CD14-positive monocyte (primary cell): ENCODE results near the gene SERPINI2. TPM values are rescaled to one million over a fixed set of nuclear protein-coding genes. Genes with fewer than 3 reads are reported as not detected.
"Not testable (repeated sequence)": the region's sequence is repeated elsewhere in the genome, so short reads cannot be mapped to it uniquely, and the experiment has no call there.

Source experiments
- DNase-seq, 3 donors: peaks; one replicate each; pipeline ENCODE4 v3.0.0-alpha.2; 2011 to 2022
- H2AFZ ChIP-seq: 2 replicates; pipeline ENCODE4 v1.6.0; 2012; ENCODE audit warnings: mild to moderate bottlenecking, low read depth, low read length, inconsistent platforms; ENCODE audit not compliant: insufficient read depth, poor library complexity, severe bottlenecking
- H3K27ac ChIP-seq, 2 donors: 1 replicate in 1 of 2; 2 replicates in 1 of 2; pipeline ENCODE4 v1.5.1; 2012 to 2013; ENCODE audit warnings: low read length in 2 of 2, control low read depth in 1 of 2, inconsistent platforms in 1 of 2, low read depth in 1 of 2, mild to moderate bottlenecking in 1 of 2
- H3K27me3 ChIP-seq, 2 donors: one replicate each; pipeline versions ENCODE4 v1.6.0 to v1.6.1; 2011 to 2013; ENCODE audit warnings: low read length in 2 of 2; ENCODE audit not compliant: control insufficient read depth in 2 of 2, insufficient read depth in 2 of 2
- H3K36me3 ChIP-seq, 2 donors: replicated peaks in 1 of 2; 1 replicate in 1 of 2; 2 replicates in 1 of 2; pipeline versions ENCODE4 v1.5.1 to v1.6.1; 2012 to 2013; ENCODE audit warnings: low read length in 2 of 2, control low read depth in 1 of 2, inconsistent platforms in 1 of 2, mild to moderate bottlenecking in 1 of 2; ENCODE audit not compliant: insufficient read depth in 2 of 2, control insufficient read depth in 1 of 2
- H3K4me1 ChIP-seq, 2 donors: 1 replicate in 1 of 2; 2 replicates in 1 of 2; pipeline versions ENCODE4 v1.5.1 to v1.6.1; 2012 to 2013; ENCODE audit warnings: low read length in 2 of 2, control low read depth in 1 of 2, inconsistent platforms in 1 of 2, mild to moderate bottlenecking in 1 of 2, moderate library complexity in 1 of 2; ENCODE audit not compliant: insufficient read depth in 2 of 2, control insufficient read depth in 1 of 2
- H3K4me2 ChIP-seq: replicated peaks from 2 replicates; pipeline ENCODE3; 2012; ENCODE audit warnings: low read length, moderate library complexity, mild to moderate bottlenecking; ENCODE audit not compliant: poor library complexity, severe bottlenecking; ENCODE audit errors: extremely low read depth
- H3K4me3 ChIP-seq, 3 experiments: fragments of 200-600 bp in 1 of 3; sonication (generic) in 1 of 3; replicated peaks in 1 of 3; 1 replicate in 2 of 3; 2 replicates in 1 of 3; pipeline ENCODE4 v1.5.1; 2011 to 2013; ENCODE audit warnings: low read length in 3 of 3, mild to moderate bottlenecking in 3 of 3, control low read depth in 2 of 3, low read depth in 2 of 3, inconsistent platforms in 1 of 3, moderate library complexity in 1 of 3
- H3K79me2 ChIP-seq: 2 replicates; pipeline ENCODE4 v1.6.0; 2012; ENCODE audit warnings: mild to moderate bottlenecking, control low read depth, inconsistent platforms, low read length, moderate library complexity; ENCODE audit not compliant: insufficient read depth
- H3K9ac ChIP-seq: 2 replicates; pipeline ENCODE4 v1.6.0; 2017; ENCODE audit warnings: low read length, mild to moderate bottlenecking; ENCODE audit not compliant: insufficient read depth, poor library complexity, severe bottlenecking
- H3K9me3 ChIP-seq, 2 donors: replicated peaks in 1 of 2; 1 replicate in 1 of 2; 2 replicates in 1 of 2; pipeline versions ENCODE4 v1.5.1 to v1.6.1; 2012 to 2013; ENCODE audit warnings: low read length in 2 of 2, control low read depth in 1 of 2; ENCODE audit not compliant: control insufficient read depth in 1 of 2, insufficient read depth in 1 of 2
- H4K20me1 ChIP-seq: 2 replicates; pipeline ENCODE4 v1.6.0; 2012; ENCODE audit warnings: mild to moderate bottlenecking, low read length, control low read depth, moderate library complexity; ENCODE audit not compliant: insufficient read depth
- H3K27ac Mint-ChIP-seq, 7 donors: one replicate each; pipeline ENCODE4 v1.8.0; 2020; ENCODE audit warnings: mild to moderate bottlenecking in 7 of 7, mixed read lengths in 7 of 7, moderate library complexity in 6 of 7, inconsistent platforms in 2 of 7
- H3K27me3 Mint-ChIP-seq, 3 donors: one replicate each; pipeline ENCODE4 v1.8.0; 2021 to 2022; ENCODE audit warnings: low read depth in 3 of 3, mild to moderate bottlenecking in 3 of 3, mixed read lengths in 3 of 3, moderate library complexity in 3 of 3, inconsistent platforms in 1 of 3
- H3K36me3 Mint-ChIP-seq, 2 donors: one replicate each; pipeline ENCODE4 v1.8.0; 2020; ENCODE audit warnings: mixed read lengths in 2 of 2, inconsistent platforms in 1 of 2, mild to moderate bottlenecking in 1 of 2
- H3K4me1 Mint-ChIP-seq: one replicate; pipeline ENCODE4 v1.8.0; 2020; ENCODE audit warnings: mild to moderate bottlenecking, mixed read lengths
- H3K4me3 Mint-ChIP-seq, 2 donors: one replicate each; pipeline ENCODE4 v1.8.0; 2020; ENCODE audit warnings: mild to moderate bottlenecking in 2 of 2, mixed read lengths in 2 of 2, moderate library complexity in 1 of 2
- H3K9me3 Mint-ChIP-seq, 7 donors: one replicate each; pipeline ENCODE4 v1.8.0; 2020 to 2022; ENCODE audit warnings: mixed read lengths in 7 of 7, mild to moderate bottlenecking in 6 of 7, moderate library complexity in 6 of 7, inconsistent platforms in 2 of 7
- WGBS: methylation state at CpG from one replicate; pipeline ENCODE4 v1.1.5; 2013; ENCODE audit warnings: missing lambda C conversion rate; ENCODE audit not compliant: insufficient coverage; 5-methylcytosine and 5-hydroxymethylcytosine counted together
- intact Hi-C, 2 donors: fragments of 100-400 bp; cut with micrococcal nuclease; formaldehyde crosslinking; loops; one replicate each; pipeline versions ENCODE4 v1.15.0 to v1.15.1; 2023
- polyA plus RNA-seq, 3 donors: library from polyadenylated mRNA; depleted of rRNA in 1 of 3; unstranded in 2 of 3; stranded (reverse) in 1 of 3; fragments of 300-500 nt in 2 of 3; fragments of >200 nt in 1 of 3; fragmentation: Illumina TruSeq in 2 of 3; gene quantifications; 1 replicate in 2 of 3; 2 replicates in 1 of 3; pipeline ENCODE4 v1.2.3, GENCODE V29; 2012 to 2021
- TF ChIP-seq, protein P1 (sequence below): fragments of 200-600 bp; IDR thresholded peaks from one replicate; pipeline ENCODE4 v1.8.0; 2022; ENCODE audit warnings: antibody characterized with exemption, mild to moderate bottlenecking

Gene SERPINI2
- polyA plus RNA-seq, 3 donors: 1.1 TPM; not detected in 2

GRCh38 chr3:167422396-167422795, 51.4 kb downstream of the SERPINI2 start:
- DNase-seq, H3K36me3 ChIP-seq, H3K27me3 Mint-ChIP-seq, H3K4me1 ChIP-seq, H3K4me2 ChIP-seq, H3K4me1 Mint-ChIP-seq, H4K20me1 ChIP-seq, intact Hi-C loops, H3K9me3 Mint-ChIP-seq, H3K4me3 Mint-ChIP-seq, H3K36me3 Mint-ChIP-seq, H3K27ac ChIP-seq, H2AFZ ChIP-seq, H3K79me2 ChIP-seq, H3K9ac ChIP-seq, H3K27me3 ChIP-seq, H3K27ac Mint-ChIP-seq, H3K4me3 ChIP-seq: not testable (repeated sequence)
- H3K9me3 ChIP-seq: peaks cover 11 to 19% of the 10 kb centered on the region in 2 donors
- WGBS: 100% methylated on average over 1 of the region's 4 CpGs

DNA sequence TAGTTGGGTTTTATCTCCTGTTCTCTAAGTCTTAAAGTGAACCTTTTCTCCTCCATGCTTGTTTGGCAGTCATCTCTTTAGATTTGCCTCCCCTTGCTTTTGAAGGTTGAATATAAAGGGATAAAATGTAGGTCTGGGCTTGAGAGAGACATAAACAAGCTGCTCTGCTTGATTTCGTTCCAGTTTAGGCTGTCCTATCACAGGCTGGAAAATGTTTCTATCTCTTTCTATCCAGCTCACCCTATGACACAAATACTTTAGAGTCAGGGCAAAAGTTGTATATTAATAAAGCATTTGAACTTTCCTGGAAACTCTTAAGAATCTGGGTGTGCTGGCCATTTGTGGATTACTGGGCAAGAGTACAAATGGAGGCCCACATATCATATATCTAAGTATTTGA, 64.2 kb downstream of the SERPINI2 start:
- no peak overlapping the region for H3K4me2 ChIP-seq
- TF ChIP-seq, protein P1, sequence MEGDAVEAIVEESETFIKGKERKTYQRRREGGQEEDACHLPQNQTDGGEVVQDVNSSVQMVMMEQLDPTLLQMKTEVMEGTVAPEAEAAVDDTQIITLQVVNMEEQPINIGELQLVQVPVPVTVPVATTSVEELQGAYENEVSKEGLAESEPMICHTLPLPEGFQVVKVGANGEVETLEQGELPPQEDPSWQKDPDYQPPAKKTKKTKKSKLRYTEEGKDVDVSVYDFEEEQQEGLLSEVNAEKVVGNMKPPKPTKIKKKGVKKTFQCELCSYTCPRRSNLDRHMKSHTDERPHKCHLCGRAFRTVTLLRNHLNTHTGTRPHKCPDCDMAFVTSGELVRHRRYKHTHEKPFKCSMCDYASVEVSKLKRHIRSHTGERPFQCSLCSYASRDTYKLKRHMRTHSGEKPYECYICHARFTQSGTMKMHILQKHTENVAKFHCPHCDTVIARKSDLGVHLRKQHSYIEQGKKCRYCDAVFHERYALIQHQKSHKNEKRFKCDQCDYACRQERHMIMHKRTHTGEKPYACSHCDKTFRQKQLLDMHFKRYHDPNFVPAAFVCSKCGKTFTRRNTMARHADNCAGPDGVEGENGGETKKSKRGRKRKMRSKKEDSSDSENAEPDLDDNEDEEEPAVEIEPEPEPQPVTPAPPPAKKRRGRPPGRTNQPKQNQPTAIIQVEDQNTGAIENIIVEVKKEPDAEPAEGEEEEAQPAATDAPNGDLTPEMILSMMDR: no peak
- Mint-ChIP-seq H3K27me3 (no peaks in the 10 kb centered on the region), H3K4me3 (no peak overlapping the region), H3K4me1 (no peaks in the 10 kb centered on the region), H3K9me3 (no peaks in the 10 kb centered on the region), H3K27ac (no peak overlapping the region), H3K36me3 (no peaks in the 10 kb centered on the region)
- no CpG with 5 or more reads among the region's 1 CpG for WGBS
- no peaks in the 10 kb centered on the region for H4K20me1 ChIP-seq
- intact Hi-C loops: no loop called here
- H3K27ac ChIP-seq: no peak overlapping the region
- no peak overlapping the region for H3K9ac ChIP-seq
- H3K36me3 ChIP-seq: no peaks in the 10 kb centered on the region
- no peaks in the 10 kb centered on the region for H3K79me2 ChIP-seq
- no peaks in the 10 kb centered on the region for H3K9me3 ChIP-seq
- no peak overlapping the region for H2AFZ ChIP-seq
- no peak overlapping the region for H3K4me3 ChIP-seq
- no peak for DNase-seq
- H3K4me1 ChIP-seq: no peaks in the 10 kb centered on the region
- H3K27me3 ChIP-seq: no peaks in the 10 kb centered on the region
